Amniotic epithelial cell (primary cell): ENCODE measurements around the gene NDUFB11.
A peak's percentile ranks its signal among the peaks of the same experiment; 100 is the strongest.
"Not testable (repeated sequence)": the region's sequence is repeated elsewhere in the genome, so short reads cannot be mapped to it uniquely, and the experiment has no call there.

Source experiments
- DNase-seq: peaks from one replicate; pipeline ENCODE4 v3.0.0-alpha.2; 2010; ENCODE audit warnings: low read depth

NDUFB11 gene

DNA sequence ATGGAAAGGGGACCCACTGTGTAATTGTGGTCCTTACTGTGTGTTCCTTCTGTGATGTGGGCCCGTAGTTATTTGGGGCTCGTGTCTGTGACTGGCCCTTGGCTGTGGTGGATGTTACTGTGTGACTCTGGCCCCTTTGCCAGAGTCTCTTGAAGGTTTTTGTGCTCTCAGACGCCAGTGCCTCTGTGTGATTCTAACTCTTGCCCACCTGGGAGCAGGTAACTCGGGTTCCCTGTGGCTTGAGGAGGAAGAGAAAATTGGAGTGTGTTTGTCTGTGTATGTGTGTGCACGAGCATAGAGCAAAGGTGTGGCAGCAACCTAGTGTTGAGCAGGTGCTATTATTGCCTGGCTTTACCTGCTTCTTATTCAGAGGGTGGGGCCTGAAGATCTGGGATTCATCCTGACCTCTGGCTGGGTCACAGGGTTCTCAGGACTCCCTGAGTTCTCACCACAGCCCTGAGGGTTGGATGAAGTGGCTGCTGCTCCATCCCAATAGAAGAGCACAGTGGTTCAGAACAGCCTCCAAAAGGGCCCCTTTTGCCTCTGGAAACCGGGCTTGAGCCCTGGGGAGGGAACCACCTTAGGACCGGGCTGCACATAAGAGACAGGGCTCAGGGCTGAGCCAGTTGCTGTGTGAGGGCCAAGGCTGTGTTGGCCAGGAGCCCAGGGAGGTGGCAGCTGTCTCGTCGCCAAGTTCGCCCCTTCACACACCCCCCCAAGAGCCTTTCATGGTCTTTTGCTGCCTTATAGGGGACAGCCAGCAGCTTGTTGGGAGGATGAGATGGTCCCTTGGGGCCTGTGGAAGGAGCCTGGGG, 1.8 kb upstream of the NDUFB11 start:
- DNase-seq, result no peak

DNA sequence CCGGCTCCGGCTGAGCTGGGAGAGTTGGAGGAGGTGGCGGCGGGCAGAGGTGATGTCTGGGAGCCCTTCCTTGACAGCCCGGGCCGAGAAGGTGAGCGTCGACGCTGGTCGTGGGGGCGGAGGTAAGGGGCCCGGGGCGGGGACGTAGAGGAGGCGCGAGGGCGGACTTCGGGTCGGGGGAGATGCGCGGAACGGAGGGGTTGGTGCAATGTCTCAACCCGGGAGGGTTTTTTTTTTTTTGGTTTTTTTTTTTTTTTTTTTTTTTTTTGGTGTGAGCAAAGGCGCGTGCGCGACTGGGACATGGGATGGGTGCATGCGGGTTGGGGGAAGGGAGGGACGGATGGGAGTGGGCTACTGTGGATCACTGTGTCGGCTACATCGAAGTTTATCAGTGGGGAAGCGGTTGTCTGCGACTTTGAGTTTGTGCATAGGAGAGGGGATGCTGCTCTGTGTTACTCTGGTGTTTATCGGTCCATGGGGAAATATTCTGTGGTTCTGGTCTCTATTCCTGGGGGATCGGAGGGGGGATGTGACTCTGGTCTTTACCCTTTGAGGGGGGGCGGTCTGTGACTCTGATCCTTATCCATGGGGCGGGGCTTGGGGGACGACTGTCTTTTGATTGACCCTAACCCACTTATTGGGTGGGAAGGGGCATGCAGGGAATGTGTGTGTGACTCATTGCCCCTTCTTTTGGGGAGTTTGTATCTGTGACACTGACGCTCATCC, 1.1 kb upstream of the NDUFB11 start:
- DNase-seq, result no peak

DNA sequence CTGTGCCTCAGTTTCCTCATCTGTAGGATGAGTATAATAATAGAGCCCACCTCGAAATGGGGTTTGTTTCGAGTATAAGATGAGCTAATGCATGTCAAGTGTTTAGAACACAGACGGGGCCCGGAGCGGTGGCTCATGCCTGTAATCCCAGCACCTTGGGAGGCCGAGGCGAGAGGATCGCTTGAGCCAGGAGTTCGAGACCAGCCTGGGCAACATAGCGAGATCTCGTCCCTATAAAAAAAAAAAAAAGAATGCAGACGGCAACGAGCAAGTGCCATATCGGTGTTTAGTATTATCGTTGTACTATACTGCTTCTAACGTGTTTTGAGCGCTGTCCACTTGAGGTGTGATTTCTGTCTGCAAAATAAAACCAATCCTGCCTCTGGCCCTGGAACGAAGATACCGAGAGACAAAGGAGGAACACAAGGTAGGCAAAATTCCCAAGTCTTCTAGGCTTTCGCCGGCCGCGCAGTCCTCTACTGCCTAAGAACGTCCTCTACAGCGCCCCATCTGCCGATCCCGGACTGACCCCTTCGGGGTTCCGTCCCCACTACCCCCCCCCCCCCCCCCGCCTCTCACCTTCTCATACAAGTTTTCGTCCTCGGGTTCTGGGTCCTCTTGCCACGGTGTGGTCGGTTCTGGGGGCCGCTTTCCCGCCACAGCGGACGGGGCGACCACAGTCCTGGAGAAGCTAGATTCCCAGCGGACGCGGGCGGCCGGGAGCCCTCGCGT, 442 bp downstream of the NDUFB11 start:
- DNase-seq, result peak; percentile 28

DNA sequence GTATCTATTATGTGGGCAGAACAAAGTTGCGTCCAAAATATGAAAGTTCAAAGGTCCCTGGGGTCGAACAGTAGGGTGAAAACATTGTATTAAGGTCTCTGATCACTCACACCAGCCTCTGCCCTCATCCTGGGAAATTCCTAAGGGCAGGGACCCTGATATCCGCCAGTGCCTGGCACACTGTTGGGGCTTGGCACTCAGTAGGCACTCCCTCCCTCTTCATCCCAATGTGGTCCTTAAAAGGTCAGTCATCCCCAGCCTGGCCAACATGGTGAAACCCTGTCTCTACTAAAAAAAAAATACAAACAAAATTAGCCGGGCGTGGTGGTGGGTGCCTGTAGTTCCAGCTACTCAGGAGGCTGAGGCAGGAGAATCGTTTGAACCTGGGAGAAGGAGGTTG, 6.3 kb downstream of the NDUFB11 start:
- DNase-seq, result no peak

DNA sequence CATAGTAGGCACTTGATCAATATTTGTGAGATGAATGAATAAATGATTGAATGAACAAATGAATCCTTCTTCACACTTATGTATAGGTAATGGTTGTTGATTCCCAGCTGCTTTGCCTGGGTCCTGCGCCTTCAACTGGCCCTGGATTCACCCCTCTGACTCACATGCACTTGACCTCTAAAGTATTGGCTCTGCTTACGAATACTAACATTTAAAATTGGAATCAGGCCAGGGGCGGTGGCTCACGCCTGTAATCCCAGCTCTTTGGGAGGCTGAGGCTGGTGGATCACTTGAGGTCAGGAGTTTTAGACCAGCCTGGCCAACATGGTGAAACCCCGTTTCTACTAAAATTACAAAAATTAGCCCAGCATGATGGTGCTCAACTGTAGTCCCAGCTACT, 8.9 kb downstream of the NDUFB11 start:
- DNase-seq, result peak; percentile 58

DNA sequence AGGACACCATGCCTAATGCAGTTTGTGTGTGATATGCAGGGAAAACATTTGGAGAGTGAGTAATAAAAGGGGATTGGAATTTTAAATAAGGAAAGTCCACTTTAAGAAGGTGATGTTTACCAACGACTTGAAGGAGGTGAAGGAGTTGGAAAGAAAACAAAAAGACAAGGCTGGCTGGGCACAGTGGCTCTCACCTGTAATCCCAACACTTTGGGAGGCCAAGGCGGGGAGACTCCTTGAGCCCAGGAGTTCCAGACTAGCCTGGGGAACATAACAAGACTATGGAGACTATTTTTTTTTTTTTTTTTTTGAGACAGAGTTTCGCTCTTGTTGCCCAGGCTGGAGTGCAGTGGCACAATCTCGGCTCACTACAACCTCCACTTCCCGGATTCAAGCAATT, 11.0 kb downstream of the NDUFB11 start:
- no peak for DNase-seq

DNA sequence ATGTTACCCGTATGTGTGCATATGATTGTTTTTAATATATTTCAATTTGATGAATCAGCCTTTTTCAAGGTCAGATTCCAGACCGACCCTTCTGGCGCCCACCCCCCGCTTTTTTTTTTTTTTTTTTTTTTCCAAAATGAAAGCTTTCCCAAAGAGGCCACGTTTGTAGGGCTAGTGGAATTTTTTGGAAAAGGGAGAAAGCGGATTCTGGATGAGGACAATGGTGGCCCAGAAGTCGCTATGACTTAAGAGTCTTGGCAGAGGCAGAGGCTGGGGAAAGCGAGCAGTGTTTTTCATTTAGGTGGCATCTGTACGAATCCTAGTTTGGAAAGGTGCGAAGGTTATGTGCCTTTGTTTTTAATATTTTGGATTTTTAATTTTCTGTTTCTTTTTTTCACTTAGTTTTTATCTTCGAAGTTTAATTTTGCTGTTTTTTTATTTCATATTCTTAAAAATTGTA, 14.6 kb downstream of the NDUFB11 start:
- DNase-seq, result no peak

DNA sequence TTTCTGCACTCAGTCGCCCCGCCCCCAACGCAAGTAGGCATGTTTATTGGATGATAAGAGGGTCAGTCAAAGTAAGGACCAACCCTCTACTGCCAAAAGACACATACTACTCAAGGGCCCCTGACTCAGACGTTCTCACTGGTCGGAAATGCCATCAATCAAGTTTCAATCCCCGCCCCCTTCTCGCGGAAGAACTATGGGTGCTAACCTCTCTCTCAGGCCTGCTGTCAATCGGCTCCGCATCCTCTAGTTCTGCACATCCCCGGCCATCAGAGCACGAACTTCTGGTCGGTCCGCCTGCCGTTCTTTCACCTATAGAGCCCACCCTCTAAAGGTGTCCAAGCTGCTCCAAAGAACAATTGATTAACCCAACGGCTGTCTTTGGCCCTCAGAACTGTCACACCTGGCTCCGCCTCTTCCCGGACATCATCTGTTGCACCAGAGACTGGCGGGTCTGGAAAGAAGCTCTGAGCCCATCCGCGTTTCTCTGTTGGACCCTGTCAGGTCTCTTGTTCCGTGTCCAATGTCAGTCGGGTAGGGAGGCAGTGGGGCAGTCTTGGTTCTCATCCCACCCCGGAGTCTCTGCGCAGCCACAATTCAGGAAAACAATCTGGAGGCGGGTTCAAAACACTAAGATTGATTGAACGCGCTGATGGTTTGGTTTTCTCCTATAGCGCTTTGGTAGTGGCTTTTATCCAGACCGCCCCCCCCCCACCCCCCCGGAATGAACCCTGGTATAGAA, 15.2 kb downstream of the NDUFB11 start:
- peak; percentile 96 for DNase-seq

DNA sequence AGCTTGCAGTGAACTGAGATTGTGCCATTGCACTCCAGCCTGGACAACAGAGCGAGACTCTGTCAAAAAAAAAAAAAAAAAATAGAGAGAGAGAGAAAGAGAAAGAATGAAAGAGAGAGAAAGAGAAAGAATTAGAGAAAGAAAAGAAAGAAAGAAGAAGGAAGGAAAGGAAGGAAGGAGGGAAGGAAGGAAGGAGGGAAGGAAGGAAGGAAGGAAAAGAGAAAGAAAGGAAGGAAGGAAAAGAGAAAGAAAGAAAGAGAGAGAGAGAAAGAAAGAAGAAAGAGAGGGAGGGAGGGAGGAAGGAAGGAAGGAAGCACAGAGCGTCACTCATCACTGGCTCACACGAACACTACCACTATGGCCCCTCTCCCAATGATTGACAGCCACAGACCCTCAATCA, 20.0 kb downstream of the NDUFB11 start:
- DNase-seq, result not testable (repeated sequence)

DNA sequence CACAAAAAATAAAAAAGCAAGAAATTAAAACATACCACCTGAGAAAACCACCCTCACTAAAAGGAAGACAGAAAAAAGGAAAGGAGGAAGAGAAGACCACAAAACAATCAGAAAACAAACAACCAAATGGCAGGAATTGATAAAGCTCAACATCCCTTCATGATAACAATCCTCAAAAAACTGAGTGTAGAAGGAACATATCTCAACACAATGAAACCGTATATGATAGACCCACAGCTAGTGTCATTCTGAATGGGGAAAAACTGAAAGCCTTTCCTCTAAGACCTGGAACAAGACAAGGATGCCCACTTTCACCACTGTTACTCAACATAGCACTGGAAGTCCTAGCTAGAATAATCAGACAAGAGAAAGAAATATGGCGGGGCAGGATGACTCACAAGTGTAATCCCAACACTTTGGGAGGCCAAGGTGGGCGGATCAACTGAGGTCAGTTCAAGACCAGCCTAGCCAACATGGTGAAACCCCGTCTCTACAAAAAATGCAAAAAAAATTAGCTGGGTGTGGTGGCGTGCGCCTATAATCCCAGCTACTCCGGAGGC, 27.9 kb downstream of the NDUFB11 start:
- not testable (repeated sequence) for DNase-seq

DNA sequence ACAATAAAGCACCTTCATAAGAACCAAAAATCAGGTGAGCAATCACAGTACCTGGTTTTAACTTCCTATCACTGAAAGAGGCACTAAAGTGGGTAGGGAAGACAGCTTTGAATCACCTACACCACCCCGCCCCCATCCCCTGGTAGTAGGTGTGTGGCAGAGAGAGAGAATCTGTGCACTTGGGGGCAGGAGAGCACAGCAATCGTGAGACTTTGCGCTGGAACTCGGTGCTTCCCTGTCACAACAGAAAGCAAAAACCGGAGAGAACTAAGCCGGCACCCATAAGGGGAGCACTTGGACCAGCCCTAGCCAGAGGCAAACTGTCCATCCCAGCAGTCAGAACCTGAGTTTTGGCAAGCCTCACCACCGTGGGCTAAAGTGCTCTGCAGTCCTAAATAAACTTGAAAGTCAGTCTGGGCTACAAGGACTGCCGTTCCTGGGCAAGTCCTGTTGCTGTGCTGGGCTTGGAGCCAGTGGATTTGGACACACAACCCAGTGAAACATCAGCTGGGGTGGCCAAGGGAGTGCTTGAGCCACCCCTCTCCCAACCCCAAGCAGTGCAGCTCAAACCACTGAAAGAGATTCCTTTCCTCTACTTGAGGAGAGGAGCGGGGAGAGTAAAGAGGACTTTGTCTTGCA, 32.1 kb downstream of the NDUFB11 start:
- DNase-seq, result no peak

DNA sequence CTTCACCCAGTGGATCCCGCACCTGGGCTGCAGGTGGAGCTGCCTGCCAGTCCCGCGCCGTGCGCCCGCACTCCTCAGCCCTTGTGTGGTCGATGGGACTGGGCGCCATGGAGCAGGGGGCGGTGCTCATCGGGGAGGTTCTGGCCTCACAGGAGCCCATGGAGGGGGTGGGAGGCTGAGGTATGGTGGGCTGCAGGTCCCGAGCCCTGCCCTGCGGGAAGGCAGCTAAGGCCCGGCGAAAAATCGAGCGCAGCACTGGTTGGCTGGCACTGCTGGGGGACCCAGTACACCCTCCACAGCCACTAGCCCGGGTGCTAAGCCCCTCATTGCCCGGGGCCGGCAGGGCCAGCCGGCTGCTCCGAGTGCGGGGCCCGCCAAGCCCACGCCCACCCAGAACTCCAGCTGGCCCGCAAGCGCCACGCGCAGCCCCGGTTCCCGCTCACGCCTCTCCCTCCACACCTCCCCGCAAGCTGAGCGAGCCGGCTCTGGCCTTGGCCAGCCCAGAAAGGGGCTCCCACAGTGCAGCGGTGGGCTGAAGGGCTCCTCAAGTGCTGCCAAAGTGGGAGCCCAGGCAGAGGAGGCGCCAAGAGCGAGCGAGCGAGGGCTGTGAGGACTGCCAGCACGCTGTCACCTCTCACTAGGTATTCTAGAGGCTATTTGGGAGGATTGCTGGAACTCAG, 33.4 kb downstream of the NDUFB11 start:
- not testable (repeated sequence) for DNase-seq

DNA sequence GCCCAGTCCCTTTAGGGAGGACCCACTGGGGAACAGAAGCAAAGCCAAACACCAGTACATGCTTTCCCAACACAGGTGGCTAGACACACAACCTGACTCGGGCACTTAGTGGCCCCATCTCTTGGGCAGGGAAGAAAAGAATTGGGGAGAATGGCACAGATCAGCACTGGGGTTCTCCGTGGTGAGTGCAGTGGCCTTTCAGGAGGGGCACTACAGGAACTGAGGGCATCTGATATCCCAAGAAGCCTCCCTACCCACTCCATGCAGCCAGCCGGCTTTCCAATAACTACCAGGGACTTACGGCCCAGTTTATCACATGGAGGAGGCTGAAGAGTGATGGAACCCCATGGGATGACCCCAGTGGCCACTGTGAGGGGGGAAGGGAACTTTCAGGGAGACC, 43.3 kb downstream of the NDUFB11 start:
- no peak for DNase-seq

DNA sequence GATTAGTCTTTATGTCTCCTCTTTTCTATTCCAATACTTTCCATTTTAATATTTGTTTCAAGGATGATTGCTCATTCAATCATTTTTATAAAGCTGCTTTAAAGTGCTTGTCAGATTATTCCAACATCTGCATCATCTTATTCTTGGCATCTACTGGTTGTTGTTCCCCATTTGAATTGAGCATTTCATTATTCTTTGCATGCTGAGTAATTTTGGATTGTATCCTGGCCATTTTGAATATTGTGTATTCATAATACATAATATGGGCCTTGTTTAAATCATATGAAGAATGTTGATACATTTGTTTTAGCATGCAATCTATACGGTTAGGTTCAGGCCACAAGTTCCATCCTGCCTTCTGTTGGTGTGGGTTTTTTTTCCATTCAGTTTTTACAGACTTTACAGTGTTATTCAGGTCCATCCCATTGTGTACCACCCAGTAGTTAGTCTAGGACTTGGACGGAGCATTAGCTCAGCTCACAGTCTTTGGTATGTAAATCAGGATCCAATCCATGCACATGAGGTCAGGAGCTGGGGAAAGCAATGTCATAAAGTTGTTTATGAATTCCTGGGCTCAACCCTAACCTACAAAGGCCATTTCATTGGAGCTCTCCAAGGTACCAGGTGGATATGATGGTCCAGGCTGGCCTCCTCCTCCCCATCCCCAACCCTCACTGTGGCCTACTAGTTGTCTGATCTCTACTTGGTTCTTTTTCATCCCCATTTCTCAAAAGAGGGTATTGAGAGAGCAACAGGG, 46.0 kb downstream of the NDUFB11 start:
- peak; percentile 7 for DNase-seq

DNA sequence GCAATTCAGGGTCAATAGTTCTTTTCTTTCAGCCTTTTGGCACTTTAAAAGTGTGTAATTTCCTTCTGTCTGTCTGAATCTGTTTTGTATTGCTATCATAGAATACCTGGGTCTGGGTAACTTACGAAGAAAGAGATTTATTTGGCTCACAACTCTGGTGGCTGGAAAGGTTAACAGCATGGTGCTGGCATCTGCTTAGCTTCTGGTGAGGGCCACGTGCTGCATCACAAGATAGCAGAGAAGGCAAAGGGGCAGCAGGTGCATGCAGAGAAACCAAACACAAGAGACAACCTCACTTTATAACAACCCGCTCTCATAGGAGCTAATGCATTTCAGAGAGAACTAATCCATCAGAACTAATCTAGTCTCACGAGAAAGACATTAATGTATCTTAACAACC, 47.5 kb downstream of the NDUFB11 start:
- DNase-seq, result no peak

DNA sequence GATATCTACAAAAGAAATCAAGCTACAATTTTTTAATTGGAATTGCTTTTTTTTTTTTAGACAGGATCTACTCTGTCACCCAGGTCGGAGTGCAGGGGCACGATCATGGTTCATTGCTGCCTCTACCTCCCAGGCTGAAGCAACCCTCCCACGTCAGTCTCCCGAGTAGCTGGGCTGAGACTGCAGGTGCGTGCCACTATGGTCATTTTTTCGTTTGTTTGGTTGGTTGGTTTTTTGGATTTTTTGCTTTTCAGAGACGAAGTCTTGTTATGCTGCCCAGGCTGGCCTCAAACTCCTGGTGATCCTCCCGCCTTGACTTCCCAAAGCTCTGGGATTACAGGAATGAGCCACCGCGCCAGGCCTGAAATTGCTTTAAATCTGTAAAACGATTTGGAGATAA, 50.6 kb downstream of the NDUFB11 start:
- DNase-seq, result no peak

DNA sequence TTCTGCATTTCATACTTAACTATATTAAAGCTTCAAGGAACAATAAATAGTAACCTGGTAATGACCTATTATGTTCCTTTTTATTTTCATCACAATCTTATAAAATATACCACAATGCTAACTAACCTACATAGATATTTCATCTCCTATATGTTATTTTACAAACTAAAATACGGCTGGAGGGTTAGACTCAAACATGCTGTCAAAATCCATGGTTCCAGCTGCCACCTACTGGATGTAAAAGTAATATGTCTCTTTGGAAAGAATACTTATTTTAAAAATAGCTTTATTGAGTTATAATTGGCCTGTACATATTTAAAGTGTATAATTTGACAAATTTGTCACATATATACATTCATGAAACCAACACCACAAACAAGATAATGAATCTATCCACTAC, 51.3 kb downstream of the NDUFB11 start:
- DNase-seq, result peak; percentile 36
